Stimulated activated memory B cell treated with anti-CD40 and anti-IgM and Interleukin-4, amounts not matched to agents 10 μg/mL and 1 μg/mL and 100 μg/mL, for 72 hours (primary cell): ENCODE results near the gene CDH4.
"Not testable (repeated sequence)": the region's sequence is repeated elsewhere in the genome, so short reads cannot be mapped to it uniquely, and the experiment has no call there.

Source experiments
- ATAC-seq: fragments of 150-1000 bp; cut with Tn5 transposase; 2 replicates; pipeline ENCODE4 v1.10.0; 2021
- H3K27ac Mint-ChIP-seq: one replicate; pipeline ENCODE4 v1.8.0; 2022; ENCODE audit warnings: mild to moderate bottlenecking, mixed read lengths
- H3K27me3 Mint-ChIP-seq: one replicate; pipeline ENCODE4 v1.8.0; 2022; ENCODE audit warnings: mixed read lengths
- H3K36me3 Mint-ChIP-seq: one replicate; pipeline ENCODE4 v1.8.0; 2022; ENCODE audit warnings: mixed read lengths
- H3K4me1 Mint-ChIP-seq: one replicate; pipeline ENCODE4 v1.8.0; 2022; ENCODE audit warnings: mixed read lengths
- H3K4me3 Mint-ChIP-seq: one replicate; pipeline ENCODE4 v1.8.0; 2022; ENCODE audit warnings: mild to moderate bottlenecking, moderate library complexity, mixed read lengths
- H3K9me3 Mint-ChIP-seq: one replicate; pipeline ENCODE4 v1.8.0; 2022; ENCODE audit warnings: mixed read lengths

CDH4 gene

DNA sequence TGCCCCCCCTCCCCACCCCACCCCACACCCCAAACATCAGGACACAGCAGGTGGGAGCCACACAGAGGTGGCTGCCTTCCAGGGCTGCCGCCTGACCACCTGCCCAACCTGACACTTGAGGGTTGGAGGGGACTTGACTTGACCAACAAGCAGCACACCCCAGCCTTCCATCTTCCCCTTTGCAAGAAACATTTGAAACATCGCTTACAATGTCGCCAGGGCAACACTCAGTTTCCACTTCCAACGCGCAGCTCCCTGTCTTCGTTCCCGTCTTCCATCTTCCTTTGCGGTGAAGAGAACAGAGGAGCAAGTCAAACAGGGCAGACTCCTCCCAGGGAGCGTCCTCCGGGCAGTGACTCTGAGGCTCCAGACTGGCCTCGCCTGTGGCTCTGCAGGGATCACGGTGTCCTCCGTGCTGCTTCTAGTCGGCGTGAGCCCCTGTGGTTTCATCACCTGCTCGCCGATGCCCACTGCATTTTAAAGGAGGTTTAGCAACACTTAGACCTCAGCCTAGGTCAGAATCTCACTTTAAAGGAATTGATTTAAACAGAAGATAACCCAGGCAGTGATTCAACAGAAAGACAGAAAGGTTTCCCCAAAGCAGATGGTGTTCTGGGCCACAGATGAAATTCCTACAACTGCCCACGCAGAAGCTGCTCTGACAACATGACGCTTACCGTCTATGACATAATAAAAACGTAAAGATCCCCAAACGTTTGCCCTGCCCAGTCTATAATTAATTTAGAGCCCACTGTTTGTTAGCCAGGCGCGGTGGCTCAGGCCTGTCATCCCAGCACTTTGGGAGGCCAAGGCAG is 682.9 kb downstream of the CDH4 start:
- Mint-ChIP-seq H3K27me3 (peaks cover 49% of the 10 kb centered on the region), H3K4me1 (no peaks in the 10 kb centered on the region), H3K36me3 (no peaks in the 10 kb centered on the region), H3K27ac (no peak overlapping the region), H3K4me3 (no peak overlapping the region), H3K9me3 (no peaks in the 10 kb centered on the region)
- no peak for ATAC-seq

DNA sequence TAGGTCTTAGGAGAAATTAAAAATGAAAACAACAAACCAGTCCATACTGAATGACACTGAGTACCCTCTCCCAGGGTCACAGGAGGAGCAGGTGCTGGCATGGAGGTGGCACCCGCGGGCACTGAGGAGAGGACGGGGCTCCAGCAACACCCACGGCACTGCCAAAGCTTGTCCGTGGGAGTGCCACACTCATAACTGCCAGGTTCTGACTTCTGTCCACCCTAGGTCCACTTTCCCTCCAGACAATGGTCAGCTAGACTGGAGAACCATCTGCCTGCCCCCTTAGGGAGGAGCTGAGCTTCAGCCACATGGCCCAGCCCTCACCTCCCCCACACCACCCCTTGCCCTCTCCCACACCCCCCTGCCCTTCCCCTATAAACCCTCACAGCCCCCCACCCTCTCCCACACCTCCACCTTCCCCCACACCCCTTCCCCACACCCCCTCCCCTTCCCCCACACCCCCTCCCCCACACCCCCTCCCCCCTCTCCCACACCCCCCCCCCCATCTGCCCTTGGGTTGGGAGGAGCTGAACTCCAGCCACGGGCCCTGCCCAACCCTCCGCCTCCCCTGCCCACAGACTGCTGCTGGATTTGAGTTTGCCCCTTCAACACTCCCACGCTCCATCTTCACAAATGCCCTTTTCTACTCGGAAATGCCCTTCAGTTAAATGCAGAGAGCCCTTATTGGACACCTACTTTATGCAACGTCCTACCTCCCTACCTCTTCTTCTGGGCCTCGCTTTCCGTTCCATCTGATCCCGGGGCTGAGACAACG is 684.1 kb downstream of the CDH4 start:
- H3K36me3 Mint-ChIP-seq: no peaks in the 10 kb centered on the region
- no peak for ATAC-seq
- H3K4me1 Mint-ChIP-seq: no peaks in the 10 kb centered on the region
- peaks cover 49% of the 10 kb centered on the region for H3K27me3 Mint-ChIP-seq
- no peak overlapping the region for H3K4me3 Mint-ChIP-seq
- no peaks in the 10 kb centered on the region for H3K9me3 Mint-ChIP-seq
- no peak overlapping the region for H3K27ac Mint-ChIP-seq

GRCh38 chr20:61936701-61937131 is 684.7 kb downstream of the CDH4 start:
- peaks cover 43% of the 10 kb centered on the region for H3K27me3 Mint-ChIP-seq
- no peaks in the 10 kb centered on the region for H3K4me1 Mint-ChIP-seq
- ATAC-seq: no peak
- no peak overlapping the region for H3K4me3 Mint-ChIP-seq
- H3K36me3 Mint-ChIP-seq: no peaks in the 10 kb centered on the region
- H3K9me3 Mint-ChIP-seq: no peaks in the 10 kb centered on the region
- H3K27ac Mint-ChIP-seq: no peak overlapping the region

DNA sequence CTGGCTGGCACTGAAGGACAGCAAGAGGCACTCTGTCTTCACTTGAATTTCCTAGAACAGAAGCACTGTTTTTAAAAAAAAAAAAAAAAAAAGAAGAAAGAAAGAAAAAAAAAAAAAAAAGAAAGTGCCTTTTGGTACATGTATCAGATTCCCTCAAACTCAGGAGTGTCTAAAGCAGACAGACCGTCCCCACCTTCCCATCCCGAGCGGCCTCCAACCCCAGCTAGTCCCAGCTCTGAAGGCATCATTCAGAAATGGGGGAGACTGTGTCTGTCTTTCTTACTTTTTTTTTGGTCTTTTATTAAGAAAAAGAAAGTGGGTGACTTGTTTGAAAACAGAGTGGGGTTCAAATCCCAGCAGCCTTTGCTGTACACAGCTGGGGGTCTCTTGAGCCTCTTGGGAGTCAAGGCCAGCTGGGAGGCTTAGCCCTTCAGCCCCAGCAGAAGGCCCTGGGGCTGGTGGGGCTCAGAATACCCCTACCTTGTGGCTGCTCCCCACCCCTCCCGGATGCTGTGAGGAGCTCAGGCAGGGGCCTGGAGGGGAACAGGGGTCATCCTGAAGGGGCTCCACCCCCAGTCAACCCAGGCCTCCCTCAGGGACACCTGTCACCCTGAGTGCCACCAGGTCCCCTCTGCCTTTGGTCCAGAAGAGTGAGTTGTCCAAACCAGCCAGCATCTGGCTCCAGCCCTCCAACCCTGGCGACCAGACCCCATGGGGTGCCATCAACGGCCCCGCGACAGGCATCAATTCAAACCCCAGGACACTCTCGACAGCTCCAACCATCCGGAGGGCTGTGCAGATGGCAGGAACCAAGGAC is 685.3 kb downstream of the CDH4 start:
- Mint-ChIP-seq H3K9me3 (no peaks in the 10 kb centered on the region), H3K36me3 (no peaks in the 10 kb centered on the region), H3K4me1 (no peaks in the 10 kb centered on the region), H3K27ac (no peak overlapping the region), H3K27me3 (peaks cover 37% of the 10 kb centered on the region), H3K4me3 (no peak overlapping the region)
- no peak for ATAC-seq

GRCh38 chr20:61937963-61938838 is 686.1 kb downstream of the CDH4 start:
- Mint-ChIP-seq H3K27ac (no peak overlapping the region), H3K4me1 (no peaks in the 10 kb centered on the region), H3K27me3 (peaks cover 33% of the 10 kb centered on the region), H3K36me3 (no peaks in the 10 kb centered on the region), H3K9me3 (no peaks in the 10 kb centered on the region), H3K4me3 (no peak overlapping the region)
- ATAC-seq: no peak

- H3K27me3 Mint-ChIP-seq: peaks cover 33% of the 10 kb centered on the region
- no peaks in the 10 kb centered on the region for H3K9me3 Mint-ChIP-seq
- no peaks in the 10 kb centered on the region for H3K36me3 Mint-ChIP-seq
- H3K4me1 Mint-ChIP-seq: no peaks in the 10 kb centered on the region
- H3K4me3 Mint-ChIP-seq: no peak overlapping the region
- no peak for ATAC-seq
- H3K27ac Mint-ChIP-seq: no peak overlapping the region
Observed at GRCh38 chr20:61938839-61939690, 687.0 kb downstream of the CDH4 start.

- ATAC-seq: no peak
- no peaks in the 10 kb centered on the region for H3K4me1 Mint-ChIP-seq
- no peak overlapping the region for H3K27ac Mint-ChIP-seq
- no peak overlapping the region for H3K4me3 Mint-ChIP-seq
- no peaks in the 10 kb centered on the region for H3K9me3 Mint-ChIP-seq
- H3K27me3 Mint-ChIP-seq: peaks cover 29% of the 10 kb centered on the region
- H3K36me3 Mint-ChIP-seq: no peaks in the 10 kb centered on the region
Observed at GRCh38 chr20:61939691-61940360, 687.8 kb downstream of the CDH4 start.

DNA sequence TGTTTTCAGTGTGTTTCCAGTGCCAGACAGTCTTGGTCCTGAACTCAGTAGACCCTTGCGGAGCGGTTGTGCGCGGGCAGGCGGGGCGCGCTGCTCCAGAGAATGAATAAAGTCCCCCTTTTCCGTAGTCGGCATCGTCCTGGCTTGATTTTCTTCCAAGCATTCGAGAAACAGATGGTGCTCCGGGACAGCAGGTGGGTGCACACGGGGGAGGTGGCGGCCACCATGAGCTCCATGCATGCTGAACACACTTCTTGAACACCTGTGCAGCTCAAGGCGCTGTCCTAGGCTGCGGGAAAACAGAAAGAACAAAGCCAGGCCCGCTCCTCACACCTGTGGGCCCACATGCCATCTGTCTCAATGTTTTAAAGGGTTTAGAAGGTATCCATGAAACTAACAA is 688.4 kb downstream of the CDH4 start:
- Mint-ChIP-seq H3K27me3 (peaks cover 24% of the 10 kb centered on the region), H3K4me3 (no peak overlapping the region), H3K9me3 (no peaks in the 10 kb centered on the region), H3K27ac (no peak overlapping the region), H3K36me3 (no peaks in the 10 kb centered on the region), H3K4me1 (no peaks in the 10 kb centered on the region)
- ATAC-seq: no peak

DNA sequence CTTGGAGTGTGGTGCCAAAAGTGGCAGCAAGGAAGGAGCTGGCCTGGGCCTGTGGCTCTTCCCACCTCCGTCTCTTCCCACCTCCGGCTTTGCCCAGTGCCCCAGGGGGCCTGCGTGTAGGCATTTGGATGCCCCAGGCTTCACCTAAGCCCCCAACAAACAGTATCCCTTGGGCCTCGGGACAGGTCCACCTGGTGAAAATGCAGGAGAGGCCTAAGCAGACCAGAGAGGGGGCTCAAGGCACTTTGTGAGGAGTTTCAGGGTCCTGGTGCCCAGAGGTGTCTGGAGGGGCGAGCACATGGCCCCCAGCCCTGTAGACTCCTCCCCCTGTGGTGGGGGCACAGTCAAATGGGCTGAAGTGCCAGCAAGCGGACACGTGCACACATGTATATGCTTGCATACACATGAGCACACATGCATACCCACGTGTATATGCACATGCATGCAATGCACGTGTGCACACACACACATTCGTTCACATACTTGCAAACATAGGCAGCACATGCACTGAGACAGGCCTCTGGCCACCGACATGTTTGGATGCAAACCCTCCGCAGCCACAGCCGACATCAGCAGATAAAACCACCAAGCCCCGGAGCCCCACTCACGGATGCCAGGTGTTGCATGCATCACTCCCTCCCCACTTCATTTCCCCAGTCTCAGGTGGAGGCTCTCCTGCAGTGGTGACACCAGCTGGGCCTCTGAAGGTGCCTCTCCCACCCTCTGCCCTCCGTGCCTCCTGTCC is 689.1 kb downstream of the CDH4 start:
- no peak for ATAC-seq
- H3K9me3 Mint-ChIP-seq: no peaks in the 10 kb centered on the region
- no peaks in the 10 kb centered on the region for H3K4me1 Mint-ChIP-seq
- H3K36me3 Mint-ChIP-seq: no peaks in the 10 kb centered on the region
- no peak overlapping the region for H3K4me3 Mint-ChIP-seq
- H3K27me3 Mint-ChIP-seq: peaks cover 23% of the 10 kb centered on the region
- H3K27ac Mint-ChIP-seq: no peak overlapping the region

- H3K36me3 Mint-ChIP-seq: no peaks in the 10 kb centered on the region
- no peaks in the 10 kb centered on the region for H3K4me1 Mint-ChIP-seq
- no peaks in the 10 kb centered on the region for H3K9me3 Mint-ChIP-seq
- ATAC-seq: no peak
- no peak overlapping the region for H3K27ac Mint-ChIP-seq
- peaks cover 16% of the 10 kb centered on the region for H3K27me3 Mint-ChIP-seq
- no peak overlapping the region for H3K4me3 Mint-ChIP-seq
Observed at GRCh38 chr20:61941721-61942405, 689.8 kb downstream of the CDH4 start.

GRCh38 chr20:61942526-61942925 is 690.5 kb downstream of the CDH4 start:
- Mint-ChIP-seq H3K4me1 (no peaks in the 10 kb centered on the region), H3K9me3 (no peaks in the 10 kb centered on the region), H3K27me3 (peaks cover 9% of the 10 kb centered on the region), H3K36me3 (no peaks in the 10 kb centered on the region), H3K4me3 (no peak overlapping the region), H3K27ac (no peak overlapping the region)
- no peak for ATAC-seq

GRCh38 chr20:61944967-61945366 is 692.9 kb downstream of the CDH4 start:
- ATAC-seq, H3K9me3 Mint-ChIP-seq, H3K36me3 Mint-ChIP-seq, H3K4me1 Mint-ChIP-seq, H3K27ac Mint-ChIP-seq, H3K4me3 Mint-ChIP-seq, H3K27me3 Mint-ChIP-seq: not testable (repeated sequence)
